Epithelial cell of prostate (primary cell): ENCODE data around the gene EDN3.
A peak's percentile ranks its signal among the peaks of the same experiment; 100 is the strongest.
"Not testable (repeated sequence)": the region's sequence is repeated elsewhere in the genome, so short reads cannot be mapped to it uniquely, and the experiment has no call there.

ENCODE experiments used
- DNase-seq: peaks from one replicate; pipeline ENCODE4 v3.0.0-alpha.2; 2011; ENCODE audit warnings: low read depth, low spot score
- H3K27ac ChIP-seq: fragments of 450-650 bp; 2 replicates; pipeline ENCODE4 v1.5.1; 2017; ENCODE audit warnings: mild to moderate bottlenecking

The EDN3 gene

GRCh38 chr20:59333260-59333845, 32.9 kb downstream of the EDN3 start:
- DNase-seq, result no peak

GRCh38 chr20:59333951-59334350, 33.5 kb downstream of the EDN3 start:
- DNase-seq, result no peak
- H3K27ac ChIP-seq, result no peak overlapping the region

More at GRCh38 chr20:59333260-59333845, 32.9 kb downstream of the EDN3 start:
- no peak overlapping the region for H3K27ac ChIP-seq

DNA sequence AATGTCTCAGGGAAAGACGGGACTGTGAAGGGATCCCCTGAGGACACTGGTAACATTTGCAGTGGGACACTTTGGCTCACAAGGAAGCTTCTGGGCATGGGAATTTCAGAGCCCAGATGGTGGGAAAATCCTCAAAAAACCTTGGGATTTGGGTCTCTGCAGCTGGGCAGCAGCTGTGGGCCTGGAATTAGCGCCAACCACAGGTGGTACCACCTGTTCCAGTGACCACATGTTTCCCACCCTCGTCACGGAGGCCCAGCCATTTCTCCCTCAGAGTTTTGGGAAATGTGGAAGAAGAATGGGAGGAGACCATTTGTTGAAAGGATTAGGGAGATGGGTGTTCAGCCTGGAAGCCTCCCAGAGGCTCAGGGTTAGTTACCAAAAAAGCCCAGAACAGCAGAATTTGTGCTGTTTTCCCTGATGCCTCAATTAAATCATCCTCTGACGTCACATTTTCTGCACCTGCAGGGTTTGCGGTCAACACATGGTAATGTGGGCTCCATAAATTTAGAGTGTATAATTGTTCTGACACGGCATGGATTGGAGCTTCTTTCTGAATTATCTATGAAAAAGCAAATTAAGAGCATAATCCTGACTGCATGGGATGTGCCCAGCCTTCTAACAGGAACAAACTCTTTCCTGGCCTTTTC, 34.4 kb downstream of the EDN3 start:
- no peak overlapping the region for H3K27ac ChIP-seq
- DNase-seq, result no peak

GRCh38 chr20:59335377-59335776, 35.0 kb downstream of the EDN3 start:
- DNase-seq, result no peak
- H3K27ac ChIP-seq, result no peak overlapping the region

DNA sequence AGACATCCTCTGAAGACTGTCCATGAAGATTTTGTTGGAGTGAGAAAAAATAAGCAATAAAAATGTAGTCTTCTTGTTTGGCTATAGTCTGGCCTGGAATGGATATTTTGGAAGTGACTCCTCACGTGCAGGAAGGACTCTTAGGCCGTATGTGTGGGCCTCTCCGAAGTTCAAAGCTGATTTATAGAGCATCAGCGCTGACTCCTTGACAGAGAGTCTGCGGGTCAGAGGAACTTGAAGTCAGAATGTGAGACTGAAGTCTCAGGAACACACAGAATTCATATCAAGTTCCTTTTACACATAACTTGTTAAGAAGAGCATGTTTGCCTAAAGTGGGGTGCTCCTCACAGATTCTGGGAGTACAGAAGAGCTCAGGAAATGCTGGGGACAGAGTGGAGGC, 36.1 kb downstream of the EDN3 start:
- no peak for DNase-seq
- no peak overlapping the region for H3K27ac ChIP-seq

GRCh38 chr20:59338444-59338843, 38.0 kb downstream of the EDN3 start:
- H3K27ac ChIP-seq, DNase-seq: not testable (repeated sequence)

DNA sequence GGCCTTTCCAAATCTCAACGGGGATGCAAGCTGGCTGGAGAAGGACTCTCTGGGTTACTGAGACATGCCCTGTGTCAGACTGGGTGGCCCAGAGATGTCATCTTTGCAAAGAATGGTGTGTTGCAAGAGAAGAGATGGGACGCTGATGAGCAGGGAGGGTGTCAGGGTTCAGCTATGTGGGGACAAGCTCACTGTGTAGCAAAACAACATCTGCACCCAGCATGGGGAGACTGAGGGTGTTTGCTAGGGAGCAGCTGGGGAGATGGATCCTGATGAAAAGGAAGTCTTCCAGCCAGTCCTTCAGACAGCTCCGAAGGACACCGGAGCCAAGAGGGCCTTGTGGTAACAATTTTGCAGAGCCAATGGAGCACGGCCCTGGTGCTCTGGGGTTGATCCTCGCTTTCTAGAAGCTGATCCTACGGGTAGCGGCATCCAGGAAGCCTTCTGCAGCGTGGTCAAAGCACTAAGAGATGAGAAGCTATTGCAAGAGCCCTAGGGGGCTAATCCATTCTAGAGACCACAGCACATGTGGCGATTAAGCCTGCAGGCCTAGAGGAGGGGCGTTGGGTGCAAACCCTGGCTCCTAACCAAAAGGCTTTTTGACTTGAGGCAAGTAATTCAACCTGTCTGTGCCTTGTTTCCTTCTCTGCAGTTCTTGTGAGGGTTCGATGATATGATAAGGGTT, 39.9 kb downstream of the EDN3 start:
- H3K27ac ChIP-seq, result no peak overlapping the region
- DNase-seq, result no peak

- DNase-seq, H3K27ac ChIP-seq: not testable (repeated sequence)
These were observed 41.0 kb downstream of the EDN3 start for GRCh38 chr20:59341285-59342022.

DNA sequence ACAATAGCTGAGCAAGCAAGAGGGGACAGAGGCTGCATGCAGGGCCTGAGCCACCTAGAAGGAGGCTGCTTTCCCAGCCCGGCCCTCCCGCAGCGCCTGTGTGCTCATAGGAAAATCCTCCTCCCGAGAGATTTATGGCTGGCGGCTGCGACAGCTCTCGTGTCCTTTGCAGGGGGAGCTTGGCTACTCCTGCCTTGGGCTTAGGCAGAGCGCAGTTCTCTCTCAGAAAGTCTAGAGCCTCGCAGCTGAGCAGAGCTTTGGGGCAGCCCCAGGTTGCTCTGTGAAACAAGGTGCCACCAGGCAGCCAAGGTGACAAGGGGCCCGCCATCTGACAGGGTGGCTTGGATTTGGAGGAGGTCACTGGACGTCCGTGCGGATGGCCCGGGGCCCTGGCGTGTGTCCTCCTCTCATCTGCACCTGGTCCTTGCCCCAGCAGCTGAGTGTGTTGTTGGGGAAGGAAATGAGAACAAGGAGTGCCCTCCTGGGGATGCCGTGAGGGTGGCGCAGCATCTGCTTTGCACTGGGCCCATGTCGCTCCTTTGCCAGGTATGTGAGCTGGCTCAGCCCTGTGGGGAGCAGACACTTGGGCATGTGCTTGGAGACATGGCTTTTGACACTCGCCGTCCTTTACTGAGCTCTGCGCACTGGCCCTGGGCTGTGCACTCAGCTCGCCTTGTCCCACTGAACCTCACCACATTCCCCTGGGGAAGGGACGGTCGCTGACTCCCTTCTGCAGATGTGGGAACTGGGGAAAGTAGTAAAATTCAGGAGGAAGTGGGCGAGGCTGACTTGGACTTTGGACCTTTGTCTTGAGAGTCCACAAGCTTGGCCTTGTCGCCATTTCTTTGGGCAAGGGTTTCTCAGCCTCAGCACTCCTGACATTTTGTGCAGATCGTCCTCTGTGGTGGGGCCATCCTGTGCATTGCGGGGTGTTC, 41.9 kb downstream of the EDN3 start:
- no peak for DNase-seq
- no peak overlapping the region for H3K27ac ChIP-seq

- H3K27ac ChIP-seq, result no peak overlapping the region
- no peak for DNase-seq
These were observed 45.6 kb downstream of the EDN3 start for GRCh38 chr20:59346061-59346460.

DNA sequence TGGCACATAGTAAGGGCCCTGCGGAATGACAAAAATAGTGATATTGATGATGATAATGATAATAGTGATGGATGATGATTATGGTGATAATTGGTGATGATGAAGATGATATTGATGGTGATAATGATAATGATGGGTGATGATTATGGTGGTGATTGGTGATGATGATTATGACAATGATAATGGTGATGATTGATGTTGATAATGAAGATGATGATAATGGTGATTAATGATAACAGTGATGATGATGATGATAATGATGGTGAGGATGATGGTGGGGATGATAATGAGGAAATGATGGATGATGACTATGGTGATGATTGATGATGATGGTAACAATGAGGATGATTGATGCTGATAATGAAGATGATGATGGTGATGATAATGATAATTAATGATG, 48.9 kb downstream of the EDN3 start:
- no peak overlapping the region for H3K27ac ChIP-seq
- no peak for DNase-seq

- no peak overlapping the region for H3K27ac ChIP-seq
- no peak for DNase-seq
These were observed 50.1 kb downstream of the EDN3 start for GRCh38 chr20:59350330-59351156.

DNA sequence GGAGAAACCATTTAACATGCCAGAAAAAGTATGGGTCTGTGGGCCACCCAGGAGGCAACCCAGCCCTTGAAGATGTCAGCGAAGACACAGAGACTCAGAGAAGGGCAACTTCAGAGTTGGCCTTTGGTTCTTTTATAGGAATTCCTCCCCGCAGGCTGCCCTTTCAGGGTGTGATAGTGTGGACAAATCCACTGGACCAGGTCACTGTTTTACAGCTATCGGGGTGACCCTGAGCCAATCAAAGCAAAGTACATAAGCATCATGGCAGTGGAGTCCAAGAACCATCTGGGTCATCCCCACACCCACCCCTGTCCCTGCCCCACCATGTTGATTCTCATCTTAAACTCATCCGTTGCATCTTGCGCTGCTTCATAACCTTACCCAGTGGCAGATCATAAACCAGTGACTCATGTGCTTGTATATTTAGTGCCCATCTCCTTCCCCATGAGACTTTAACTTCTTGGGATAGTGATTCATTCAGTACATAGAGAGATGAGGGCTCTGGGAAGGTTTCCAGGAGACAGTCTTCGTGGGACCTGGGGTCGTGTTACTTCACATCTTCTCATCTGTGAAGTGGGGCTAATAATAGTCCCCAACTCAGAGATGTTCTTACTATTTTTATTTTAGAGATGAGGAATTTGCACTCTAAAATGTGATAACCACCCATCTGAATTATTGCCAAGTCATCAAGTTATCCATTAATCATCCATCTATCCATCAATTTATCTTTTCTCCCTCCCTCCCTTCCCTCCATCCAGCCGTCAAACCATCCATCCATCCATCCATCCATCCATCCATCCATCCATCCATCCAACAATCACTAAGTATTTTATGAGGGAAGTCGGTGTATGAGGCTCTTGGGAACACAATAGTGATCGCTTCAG, 51.0 kb downstream of the EDN3 start:
- peak; percentile 10 for DNase-seq

GRCh38 chr20:59352541-59352940, 52.1 kb downstream of the EDN3 start:
- no peak overlapping the region for H3K27ac ChIP-seq
- no peak for DNase-seq

More for the DNA sequence above, 51.0 kb downstream of the EDN3 start:
- H3K27ac ChIP-seq, result no peak overlapping the region

- DNase-seq, result no peak
- no peak overlapping the region for H3K27ac ChIP-seq
These were observed 52.6 kb downstream of the EDN3 start for GRCh38 chr20:59352990-59353389.

- no peak overlapping the region for H3K27ac ChIP-seq
- no peak for DNase-seq
These were observed 54.0 kb downstream of the EDN3 start for GRCh38 chr20:59354460-59354859.

GRCh38 chr20:59355242-59355641, 54.8 kb downstream of the EDN3 start:
- DNase-seq, result no peak
- no peak overlapping the region for H3K27ac ChIP-seq

- DNase-seq, result no peak
- H3K27ac ChIP-seq, result no peak overlapping the region
These were observed 56.3 kb downstream of the EDN3 start for GRCh38 chr20:59356662-59357165.
